ENCODE results near the gene CIITA.

CIITA gene

DNA sequence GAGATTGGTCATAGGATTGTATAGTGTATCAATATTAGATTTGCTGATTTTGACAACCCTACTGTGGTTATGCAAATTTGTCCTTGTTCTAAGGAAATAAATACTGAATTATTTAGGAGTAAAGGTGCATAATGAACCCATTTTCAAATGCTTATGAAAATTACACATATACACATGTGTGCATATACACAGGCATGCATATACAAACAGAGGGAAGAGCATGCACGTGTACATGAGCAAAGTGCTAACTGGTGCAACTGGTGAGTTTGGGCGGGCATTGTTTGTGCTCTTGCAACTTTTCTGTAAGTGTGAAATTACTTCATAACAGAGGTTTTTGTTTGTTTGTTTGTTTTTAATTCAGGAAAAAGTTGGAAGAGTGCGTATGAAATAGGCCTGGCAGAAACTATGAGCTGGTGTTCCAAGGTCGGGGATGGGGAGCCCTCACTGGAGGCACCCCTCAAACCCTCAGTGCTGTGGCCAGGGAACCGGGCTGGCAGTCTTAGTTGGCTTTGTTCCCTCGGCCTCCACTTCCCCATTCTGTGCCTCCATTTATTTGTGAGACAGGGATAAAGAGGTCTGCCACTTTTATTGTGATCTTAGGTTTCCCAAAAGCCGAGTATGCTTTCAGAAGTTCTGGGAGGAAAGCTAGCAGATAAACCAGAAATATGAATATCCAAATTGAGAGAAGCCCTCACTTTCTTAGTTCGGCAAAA lies 59.4 kb downstream of the CIITA start:
- TF ChIP-seq, protein P1, sequence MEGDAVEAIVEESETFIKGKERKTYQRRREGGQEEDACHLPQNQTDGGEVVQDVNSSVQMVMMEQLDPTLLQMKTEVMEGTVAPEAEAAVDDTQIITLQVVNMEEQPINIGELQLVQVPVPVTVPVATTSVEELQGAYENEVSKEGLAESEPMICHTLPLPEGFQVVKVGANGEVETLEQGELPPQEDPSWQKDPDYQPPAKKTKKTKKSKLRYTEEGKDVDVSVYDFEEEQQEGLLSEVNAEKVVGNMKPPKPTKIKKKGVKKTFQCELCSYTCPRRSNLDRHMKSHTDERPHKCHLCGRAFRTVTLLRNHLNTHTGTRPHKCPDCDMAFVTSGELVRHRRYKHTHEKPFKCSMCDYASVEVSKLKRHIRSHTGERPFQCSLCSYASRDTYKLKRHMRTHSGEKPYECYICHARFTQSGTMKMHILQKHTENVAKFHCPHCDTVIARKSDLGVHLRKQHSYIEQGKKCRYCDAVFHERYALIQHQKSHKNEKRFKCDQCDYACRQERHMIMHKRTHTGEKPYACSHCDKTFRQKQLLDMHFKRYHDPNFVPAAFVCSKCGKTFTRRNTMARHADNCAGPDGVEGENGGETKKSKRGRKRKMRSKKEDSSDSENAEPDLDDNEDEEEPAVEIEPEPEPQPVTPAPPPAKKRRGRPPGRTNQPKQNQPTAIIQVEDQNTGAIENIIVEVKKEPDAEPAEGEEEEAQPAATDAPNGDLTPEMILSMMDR (IDR thresholded peaks at IDR 0.05; ENCODE audit: low read depth, low read length): no peak
- DNase-seq: no peak
- H3K4me3 ChIP-seq (ENCODE audit: low read depth, low read length): no peak overlapping the region
- no peaks in the 10 kb centered on the region; the same call in 1 of the 2 replicates for H3K4me1 ChIP-seq
- H3K27me3 ChIP-seq: no peaks in the 10 kb centered on the region
- peaks cover 9% of the 10 kb centered on the region for H3K36me3 ChIP-seq
- no peaks in the 10 kb centered on the region for H3K9me3 ChIP-seq

DNA sequence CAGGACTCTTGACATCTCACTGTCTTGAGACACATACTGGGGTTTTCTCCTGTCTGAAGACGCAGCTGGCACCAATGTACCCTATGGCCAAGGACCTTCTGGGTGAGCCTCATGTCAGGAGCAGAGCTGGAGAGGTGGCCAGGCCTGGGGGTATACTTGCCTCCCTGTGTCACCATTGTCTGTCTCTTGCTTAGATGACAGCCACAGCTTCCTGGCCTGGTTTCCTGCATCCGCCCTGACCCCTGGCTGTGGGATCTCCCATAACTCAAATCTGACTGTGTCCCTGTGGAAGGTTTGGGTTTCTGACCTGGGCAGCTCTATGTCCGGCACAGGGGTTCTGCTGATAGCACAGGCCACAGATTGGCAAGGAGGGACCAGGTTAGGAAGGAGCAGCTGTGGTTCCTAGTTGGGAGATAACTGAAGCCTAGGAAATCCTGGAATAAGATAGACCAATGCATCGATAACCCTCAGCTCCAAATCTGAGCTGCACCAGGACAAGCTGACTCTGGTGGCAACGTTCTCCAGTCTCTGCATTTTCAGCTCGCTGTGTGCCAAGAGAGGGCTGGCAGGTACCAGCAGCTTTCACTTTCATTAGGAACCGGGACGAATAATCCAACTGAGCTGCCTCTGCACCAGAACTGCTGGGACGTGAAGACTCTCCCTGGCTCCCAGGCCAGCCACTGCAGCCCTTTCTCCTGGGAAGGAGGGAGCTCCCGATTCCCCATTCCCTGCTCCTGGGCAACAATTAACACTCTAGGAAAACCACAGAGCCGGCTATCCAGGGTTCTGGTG lies 60.3 kb downstream of the CIITA start:
- H3K27me3 ChIP-seq: no peaks in the 10 kb centered on the region
- no peak for DNase-seq
- no peaks in the 10 kb centered on the region; the same call in 1 of the 2 replicates for H3K4me1 ChIP-seq
- H3K9me3 ChIP-seq: no peaks in the 10 kb centered on the region
- TF ChIP-seq, protein P1 (IDR thresholded peaks at IDR 0.05; ENCODE audit: low read depth, low read length): no peak
- H3K4me3 ChIP-seq (ENCODE audit: low read depth, low read length): no peak overlapping the region
- peaks cover 9% of the 10 kb centered on the region for H3K36me3 ChIP-seq

DNA sequence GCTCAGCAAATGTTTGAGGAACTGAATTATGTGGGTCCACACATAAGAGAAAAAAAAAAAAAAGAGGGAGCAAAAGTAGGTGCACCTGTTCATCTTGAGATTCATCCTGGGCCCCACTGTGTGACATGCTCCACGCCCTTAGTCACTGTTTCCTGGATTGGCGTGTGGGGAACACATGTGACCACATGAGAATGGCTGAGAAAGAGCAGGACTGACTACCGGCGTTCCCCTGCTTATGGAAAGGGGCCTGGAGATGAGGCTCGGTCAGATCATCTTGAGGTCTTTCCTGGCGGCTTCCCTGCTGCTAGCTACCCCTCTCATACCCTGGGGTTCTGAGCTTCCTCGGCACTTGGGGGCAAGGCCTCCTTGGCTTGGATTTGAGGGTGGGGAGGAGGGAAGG lies 61.3 kb downstream of the CIITA start:
- Histone ChIP-seq H3K9me3 (no peaks in the 10 kb centered on the region), H3K4me1 (no peaks in the 10 kb centered on the region; the same call in 1 of the 2 replicates), H3K4me3 (ENCODE audit: low read depth, low read length) (no peak overlapping the region), H3K36me3 (peaks cover 5% of the 10 kb centered on the region), H3K27me3 (no peaks in the 10 kb centered on the region)
- TF ChIP-seq, protein P1 (IDR thresholded peaks at IDR 0.05; ENCODE audit: low read depth, low read length): no peak
- DNase-seq: no peak

DNA sequence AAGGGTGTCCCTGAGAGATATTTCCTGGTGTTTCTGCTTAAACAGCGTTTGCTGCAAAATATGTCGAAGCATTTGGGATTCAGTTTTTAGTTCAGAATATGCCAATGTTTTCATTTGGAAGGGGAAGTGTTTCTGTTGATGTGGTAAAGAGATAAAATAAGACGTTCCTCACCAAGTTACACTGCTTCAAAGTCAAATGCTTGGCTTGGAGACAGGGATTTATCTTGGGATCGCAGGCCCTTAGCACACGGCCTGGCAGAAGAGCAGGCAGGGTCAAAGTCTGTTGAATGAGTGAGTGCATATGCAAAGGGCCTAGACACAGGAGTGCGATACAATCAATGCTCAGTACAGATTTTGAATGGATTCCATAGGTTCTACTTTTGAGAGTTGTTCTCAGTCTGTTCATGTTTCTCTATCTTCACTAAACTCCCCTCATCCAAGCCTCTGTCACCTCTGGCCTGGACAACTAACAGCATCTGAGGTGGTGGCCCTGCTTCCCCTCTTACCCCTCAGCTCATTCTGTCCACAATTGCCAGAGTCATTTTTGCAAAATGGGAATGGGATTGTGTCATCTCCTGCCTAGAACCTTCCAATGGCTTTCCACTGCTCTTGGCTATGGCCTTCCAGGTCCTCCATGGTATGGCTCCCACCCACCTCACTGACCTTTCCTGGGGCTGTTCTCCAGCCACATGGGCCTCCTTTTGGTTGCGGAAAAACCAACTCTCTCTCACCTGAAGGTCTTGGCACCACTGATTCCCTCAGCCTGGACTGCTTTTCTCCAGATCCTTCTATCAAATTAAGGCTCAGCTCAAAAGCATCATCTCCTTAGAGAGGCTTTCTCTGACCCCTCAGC lies 62.0 kb downstream of the CIITA start:
- H3K27me3 ChIP-seq: no peaks in the 10 kb centered on the region
- H3K4me3 ChIP-seq (ENCODE audit: low read depth, low read length): no peak overlapping the region
- DNase-seq: no peak
- no peaks in the 10 kb centered on the region for H3K9me3 ChIP-seq
- TF ChIP-seq, protein P1 (IDR thresholded peaks at IDR 0.05; ENCODE audit: low read depth, low read length): no peak
- no peaks in the 10 kb centered on the region; the same call in 1 of the 2 replicates for H3K4me1 ChIP-seq
- H3K36me3 ChIP-seq: no peaks in the 10 kb centered on the region

DNA sequence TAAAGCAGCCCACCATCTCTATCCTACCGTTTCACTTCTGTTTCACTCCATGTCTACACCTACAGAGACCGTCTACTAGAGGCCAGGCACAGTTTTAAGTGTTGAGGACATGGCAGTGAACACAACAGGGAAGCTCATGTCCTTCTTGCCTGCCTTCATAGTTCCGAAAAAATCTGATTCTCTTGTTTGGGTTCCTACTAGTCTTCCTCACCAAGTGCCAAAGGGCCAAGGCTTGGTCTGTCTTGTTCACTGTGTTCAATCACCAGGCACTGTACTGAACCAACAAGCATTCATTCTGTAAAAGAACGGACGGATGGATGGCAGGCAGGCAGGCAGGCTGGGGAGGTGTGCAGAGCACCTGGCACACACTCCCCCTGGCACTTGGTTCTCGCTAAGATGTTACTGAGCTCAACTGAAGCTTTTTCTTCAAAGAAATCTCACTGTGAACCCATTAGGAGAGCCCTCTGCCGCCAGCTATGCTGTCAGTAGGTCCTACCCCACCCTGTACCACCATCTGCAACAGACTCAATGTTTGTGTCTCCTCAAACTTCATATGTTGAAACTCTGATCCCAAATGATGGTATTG lies 62.7 kb downstream of the CIITA start:
- H3K4me3 ChIP-seq (ENCODE audit: low read depth, low read length): no peak overlapping the region; the same call in 1 of the 2 replicates
- H3K9me3 ChIP-seq: no peaks in the 10 kb centered on the region
- H3K4me1 ChIP-seq: no peaks in the 10 kb centered on the region; the same call in 1 of the 2 replicates
- TF ChIP-seq, protein P1 (IDR thresholded peaks at IDR 0.05; ENCODE audit: low read depth, low read length): no peak
- no peaks in the 10 kb centered on the region for H3K27me3 ChIP-seq
- no peak for DNase-seq
- no peaks in the 10 kb centered on the region for H3K36me3 ChIP-seq

Data from BE2C (cell line).